Measurements from ENCODE around the gene RALY.

Gene RALY

DNA sequence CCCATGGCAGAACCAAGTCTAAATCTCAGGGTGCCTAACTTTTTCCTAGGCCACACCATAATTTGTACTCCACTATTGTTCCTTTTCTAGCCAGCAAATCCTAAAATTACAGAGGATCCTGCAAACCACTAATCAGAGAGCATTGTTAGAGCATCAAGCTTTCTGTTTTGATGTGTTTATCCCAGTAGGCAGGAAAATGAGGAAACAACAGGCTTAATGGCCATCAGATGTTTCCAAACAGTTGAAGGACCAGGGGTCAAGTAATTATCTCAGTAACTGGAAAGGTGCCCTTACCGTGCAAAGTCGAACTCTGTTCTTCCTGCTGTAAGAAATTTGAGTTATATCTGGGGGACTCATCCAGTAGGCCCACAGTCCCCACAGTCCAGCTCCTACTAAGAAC, 58.7 kb downstream of the RALY start:
- DNase-seq, result no peak

DNA sequence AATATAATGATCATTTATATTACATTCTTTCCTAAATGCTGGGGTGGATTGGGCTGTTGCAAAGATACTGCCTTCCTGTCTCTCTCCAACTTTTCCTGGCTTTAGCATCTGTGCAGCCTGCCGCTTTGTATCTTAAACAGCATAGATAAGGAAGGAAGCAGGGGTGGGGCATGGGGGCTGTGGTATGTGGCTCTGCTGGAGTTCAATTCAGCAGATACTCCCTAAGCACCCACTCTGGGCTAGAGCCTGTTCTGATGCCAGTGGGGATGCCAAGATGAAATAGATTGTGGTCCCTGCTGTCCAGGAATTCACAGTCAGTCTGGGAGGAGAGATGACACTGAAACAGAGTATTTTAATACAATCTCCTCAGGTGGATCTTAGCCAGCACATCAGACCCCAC, 61.6 kb downstream of the RALY start:
- no peak for DNase-seq

- DNase-seq, result no peak
Observed at GRCh38 chr20:34058831-34059230, 65.1 kb downstream of the RALY start.

DNA sequence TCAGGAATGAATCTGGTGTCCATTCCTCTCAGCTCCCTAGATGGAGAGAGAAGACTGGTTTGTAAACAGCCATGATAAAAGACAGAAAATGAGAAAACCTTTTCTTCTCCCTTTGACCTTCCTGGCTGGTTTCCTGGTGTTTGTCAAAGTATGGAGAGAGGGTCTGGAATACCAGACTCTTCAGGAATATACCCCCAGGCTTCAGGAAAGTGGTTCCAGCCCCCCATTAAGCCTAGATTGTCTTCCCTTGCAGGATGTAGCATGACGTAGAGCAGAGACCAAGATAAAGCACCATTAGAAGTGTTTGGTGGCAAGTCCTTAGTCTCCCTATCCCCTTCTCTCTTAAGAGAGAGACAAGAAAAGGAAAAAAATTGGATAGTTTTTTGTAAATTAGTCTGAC, 67.3 kb downstream of the RALY start:
- DNase-seq, result no peak

DNA sequence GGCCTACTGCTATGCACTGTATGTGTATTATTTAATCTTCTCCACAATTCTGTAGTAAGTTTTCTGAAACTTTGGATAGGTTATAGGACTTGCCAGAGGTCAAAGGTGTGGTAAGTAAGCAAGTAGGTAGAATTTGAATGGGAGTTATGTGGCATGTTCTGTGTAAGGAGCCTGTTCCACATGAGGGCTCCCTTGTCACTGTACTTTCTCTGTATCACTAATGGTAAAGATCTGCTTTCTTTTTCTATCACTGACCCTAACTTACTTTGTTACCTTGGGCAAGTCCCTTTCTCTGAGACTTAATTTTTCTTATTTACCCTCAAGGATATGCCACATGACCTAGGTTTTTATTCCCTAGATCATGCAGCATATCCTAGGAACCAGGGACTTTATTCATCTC, 68.0 kb downstream of the RALY start:
- DNase-seq, result no peak

DNA sequence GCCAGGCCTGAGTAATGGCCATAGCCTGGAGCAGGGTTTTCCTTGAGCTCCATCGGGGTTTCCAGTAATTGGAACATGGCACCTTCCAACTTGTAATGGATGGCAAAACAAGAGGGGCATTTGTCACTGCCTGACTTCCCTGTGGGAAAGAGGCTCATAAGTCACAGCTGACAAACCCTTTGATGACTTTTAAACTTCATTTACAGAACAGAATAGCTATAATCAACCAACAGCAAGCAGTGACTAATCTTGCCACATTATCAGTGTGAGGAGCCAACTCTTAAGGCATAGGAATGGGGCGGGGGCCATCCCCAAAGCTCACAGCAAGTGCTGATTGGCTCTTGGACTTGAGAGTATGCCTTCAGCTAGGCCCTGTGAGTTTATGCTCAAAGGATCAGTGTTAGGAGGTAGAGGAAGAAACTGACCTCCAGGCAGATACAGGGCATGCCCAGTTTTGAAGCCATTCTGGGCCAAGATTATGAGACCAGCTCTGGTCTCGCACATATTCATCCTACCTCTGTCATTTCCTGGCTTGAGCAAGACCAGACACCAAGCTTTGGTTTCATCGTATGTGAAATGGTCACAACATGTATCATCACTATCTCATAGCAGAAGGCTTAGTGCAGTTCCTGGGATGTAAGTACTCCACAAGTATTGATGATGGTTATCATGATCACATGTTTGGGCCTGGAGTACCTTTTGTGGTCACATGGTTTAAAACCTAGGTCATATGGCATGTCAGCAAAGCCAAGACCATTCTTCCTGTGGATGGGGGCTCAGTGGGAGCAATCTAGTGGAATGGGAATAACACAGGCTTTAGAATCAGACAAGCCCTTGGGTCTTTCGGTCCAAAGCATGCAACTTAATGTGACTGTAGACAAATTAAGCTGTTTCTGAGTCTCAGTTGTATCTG, 69.1 kb downstream of the RALY start:
- DNase-seq, result no peak

DNA sequence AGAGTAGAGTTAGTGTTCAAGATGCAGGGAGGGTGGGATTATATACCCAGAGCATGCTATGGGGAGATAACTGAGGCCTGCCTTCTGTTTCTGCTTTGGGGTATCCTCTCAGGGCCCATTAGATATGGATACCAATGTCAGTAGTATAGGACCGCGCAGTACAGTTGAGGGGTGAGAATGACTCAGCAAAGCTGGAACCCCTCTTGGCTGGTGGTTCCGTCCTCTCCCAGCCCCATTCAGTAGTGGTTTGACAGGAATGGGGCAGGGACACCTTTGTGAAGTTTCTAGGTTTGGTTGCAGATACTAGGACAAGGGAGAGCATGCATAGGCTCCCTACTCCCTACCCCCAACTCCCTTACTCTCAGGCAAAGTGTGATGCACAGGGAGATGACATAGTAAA, 70.6 kb downstream of the RALY start:
- no peak for DNase-seq

- no peak for DNase-seq
Observed at GRCh38 chr20:34065260-34065659, 71.5 kb downstream of the RALY start.

DNA sequence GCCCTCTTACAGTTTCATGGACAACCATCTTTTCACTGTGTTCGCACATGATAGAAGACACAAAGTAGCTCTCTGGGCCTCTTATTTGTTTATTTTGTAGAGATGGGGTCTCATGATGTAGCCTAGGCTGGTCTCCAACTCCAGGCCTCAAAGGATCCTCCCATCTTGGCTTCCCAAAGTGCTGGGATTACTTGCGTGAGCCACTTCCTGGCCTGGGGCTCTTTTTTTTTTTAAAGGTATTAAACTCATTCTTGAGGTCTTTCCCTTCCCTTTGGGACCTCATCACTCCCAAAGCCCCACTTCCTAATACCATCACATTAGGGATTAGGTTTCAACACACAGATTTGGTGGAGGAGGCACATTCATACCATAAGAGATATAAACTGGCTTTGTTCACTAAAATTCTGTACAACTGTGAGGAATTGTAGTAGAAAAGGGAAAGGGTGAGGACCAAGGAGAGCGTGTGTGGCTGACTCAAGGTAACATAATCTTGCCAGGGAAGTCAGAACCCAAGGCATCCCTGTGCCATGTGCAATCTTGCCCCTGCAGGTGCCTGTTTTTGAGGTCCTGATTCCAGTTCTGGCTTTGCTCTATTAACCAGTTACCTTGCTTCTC, 72.9 kb downstream of the RALY start:
- DNase-seq, result no peak

DNA sequence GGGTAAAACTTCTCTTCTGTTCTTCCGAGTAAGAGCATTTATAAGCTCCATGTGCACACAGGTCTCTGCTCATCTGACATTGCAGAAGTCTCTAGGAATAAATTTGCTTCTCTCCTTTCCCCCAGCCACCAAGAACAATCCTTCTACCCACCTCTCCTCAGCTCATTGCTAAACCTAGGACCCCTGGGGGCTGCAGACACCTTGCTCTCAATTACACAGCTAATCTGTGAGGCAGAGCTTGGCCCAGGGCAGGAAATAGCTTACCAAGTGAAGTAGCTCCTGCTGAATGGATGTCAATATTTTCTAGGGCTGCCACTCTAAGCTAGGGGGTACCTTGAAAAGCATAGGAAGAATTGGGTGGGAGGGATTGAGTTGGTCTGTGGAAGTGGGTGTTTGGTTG, 74.3 kb downstream of the RALY start:
- no peak for DNase-seq

DNA sequence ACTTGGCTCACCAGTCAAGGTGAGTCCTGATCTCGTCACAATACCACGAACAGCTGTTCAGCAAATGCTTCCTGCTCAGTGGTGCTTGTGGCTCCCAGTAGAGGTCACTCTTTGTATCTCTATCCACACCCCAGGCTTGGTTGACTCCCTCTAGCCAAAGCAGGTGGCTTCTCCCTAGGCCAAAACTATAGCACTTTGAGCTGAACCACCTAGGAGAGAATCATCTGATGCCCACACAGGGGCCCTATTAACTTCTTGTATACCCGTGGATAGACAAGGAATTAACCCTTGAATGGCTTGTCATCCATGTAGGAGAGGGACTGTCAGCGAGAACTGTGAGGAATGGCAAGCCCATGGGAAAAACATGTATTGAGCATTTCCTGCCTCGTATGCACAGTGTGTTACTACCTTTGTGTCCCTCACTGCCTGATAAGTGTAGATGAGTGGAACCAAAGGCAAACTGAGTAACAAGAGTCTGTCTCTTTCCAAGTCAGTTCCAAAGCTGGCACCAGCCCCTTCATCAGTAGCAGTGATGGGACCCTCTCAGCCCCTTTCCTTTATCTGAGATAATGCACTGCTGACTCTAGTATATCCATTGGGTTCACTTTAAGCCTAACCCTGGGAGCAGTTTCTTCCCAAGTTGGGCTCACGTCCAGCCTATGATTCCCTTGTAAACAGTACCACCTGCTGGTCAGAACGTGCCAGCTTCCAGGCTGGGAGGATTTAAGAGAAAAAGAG, 75.8 kb downstream of the RALY start:
- peak; percentile 89 for DNase-seq

GRCh38 chr20:34070079-34070439, 76.3 kb downstream of the RALY start:
- DNase-seq, result no peak

GRCh38 chr20:34070859-34071258, 77.1 kb downstream of the RALY start:
- no peak for DNase-seq

DNA sequence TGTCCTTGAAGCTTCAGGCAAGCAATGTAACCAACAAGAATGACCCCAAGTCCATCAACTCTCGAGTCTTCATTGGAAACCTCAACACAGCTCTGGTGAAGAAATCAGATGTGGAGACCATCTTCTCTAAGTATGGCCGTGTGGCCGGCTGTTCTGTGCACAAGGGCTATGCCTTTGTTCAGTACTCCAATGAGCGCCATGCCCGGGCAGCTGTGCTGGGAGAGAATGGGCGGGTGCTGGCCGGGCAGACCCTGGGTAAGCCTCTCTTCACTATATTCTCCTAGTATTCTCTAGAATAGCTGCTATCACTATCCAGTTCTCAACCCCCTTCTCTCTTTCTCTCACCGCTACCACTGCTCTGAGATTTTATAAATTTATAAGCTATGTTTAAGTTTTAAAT, 78.4 kb downstream of the RALY start:
- no peak for DNase-seq

DNA sequence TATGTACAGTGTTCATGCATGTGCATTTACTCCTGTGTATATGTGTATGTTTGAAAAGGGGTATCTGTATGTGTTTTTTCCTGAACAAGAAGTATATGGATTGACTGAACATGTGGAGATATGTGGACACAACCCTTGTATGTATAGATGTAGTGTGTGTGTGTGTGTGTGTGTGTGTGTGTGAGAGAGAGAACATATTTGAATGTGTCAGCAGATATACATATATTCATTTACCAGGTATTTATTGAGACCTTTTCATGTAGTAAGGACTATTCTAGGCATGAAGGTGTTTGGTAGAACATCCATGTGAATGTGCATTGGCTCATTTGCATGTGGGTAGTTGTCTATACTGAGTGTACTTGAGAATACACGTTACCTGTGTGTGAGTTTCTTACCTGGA, 79.1 kb downstream of the RALY start:
- no peak for DNase-seq

DNA sequence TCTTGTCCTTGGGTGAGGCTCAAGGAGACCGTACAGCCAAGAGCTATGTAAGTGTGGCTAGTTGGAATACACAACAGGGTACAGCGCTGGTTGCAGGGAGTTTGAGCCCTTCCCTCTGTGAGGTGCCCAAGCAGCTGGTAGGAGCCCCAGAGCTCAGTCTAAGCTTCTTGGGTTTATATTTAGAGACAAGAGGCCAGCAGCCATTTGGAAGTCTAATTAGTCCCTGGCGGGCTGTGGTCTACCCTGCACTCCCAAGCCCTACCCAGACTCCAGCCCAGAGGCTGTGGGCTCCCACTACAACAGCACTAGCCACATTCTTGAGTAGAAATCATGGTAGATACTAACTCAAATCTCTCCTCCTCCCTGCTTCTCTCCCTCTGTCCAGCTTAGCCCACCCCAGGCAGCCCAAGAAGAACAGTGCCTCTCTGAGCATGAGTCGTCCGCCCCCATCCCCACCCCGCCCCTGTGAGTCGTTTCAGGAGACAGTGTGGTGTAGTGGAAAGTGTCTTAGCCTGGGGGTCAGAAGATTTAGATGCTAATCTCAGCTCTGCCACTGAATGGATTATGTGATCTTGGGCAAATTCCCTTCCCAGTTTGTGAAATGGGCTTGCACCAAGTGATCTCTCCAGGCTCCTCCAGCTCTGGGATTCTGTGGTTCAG, 80.5 kb downstream of the RALY start:
- no peak for DNase-seq

- no peak for DNase-seq
Observed at GRCh38 chr20:34075647-34076046, 81.9 kb downstream of the RALY start.

DNA sequence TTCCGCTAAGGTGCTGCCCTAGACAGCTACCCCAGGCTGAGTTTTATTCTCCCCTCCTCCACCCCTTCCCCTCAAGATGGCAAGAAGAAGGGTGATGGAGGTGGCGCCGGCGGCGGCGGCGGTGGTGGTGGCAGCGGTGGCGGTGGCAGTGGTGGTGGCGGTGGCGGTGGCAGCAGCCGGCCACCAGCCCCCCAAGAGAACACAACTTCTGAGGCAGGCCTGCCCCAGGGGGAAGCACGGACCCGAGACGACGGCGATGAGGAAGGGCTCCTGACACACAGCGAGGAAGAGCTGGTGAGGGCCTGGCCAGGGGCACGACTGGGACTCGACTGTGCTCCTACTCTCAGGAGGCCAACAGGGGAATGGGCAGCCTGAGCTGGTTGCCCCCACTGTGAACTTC, 83.2 kb downstream of the RALY start:
- DNase-seq, result no peak

DNA sequence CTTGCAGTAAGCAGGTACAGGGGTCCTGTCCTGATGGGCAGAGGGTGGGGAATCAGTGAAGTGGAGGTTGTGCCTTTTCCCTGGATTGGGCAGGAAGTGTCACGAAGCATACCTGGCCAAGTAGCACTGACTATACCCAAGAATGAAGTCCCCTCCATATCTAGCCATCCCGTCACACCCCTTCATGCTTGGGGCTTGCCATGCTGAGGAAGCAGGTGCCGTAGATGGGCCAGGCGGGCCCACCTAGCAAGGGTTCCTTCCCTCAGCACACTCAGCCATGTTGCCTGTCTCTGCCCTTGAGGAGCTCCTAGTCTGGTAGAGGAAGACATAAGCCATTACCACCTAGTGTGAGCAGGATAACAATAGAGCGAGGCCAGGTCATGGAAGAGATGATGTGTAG, 84.8 kb downstream of the RALY start:
- DNase-seq, result no peak

- DNase-seq, result no peak
Observed at GRCh38 chr20:34079818-34080217, 86.1 kb downstream of the RALY start.

- no peak for DNase-seq
Observed at GRCh38 chr20:34082232-34082887, 88.6 kb downstream of the RALY start.

GRCh38 chr20:34083137-34083536, 89.4 kb downstream of the RALY start:
- DNase-seq, result peak; percentile 64

DNA sequence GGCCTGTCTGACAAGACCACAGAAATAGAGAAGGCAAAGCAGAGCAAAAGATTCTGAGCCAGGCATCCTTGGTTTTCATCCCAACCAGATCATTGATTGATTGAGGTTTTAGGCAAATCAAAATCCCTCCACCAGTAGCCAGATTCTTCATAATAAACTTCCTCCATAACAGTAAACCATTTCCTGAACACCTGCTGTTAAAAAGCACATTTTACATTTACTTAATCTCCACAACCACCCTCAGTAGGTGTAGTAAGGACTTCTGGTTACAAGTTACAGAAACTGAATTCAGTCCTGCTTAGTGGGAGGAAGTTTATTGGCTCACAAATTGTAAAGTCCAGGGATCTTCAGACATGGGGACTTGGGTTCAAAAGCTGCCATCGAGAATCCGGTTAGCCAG, 90.1 kb downstream of the RALY start:
- DNase-seq, result no peak

Data from femur (tissue), 1 donor.